ENCODE data around the gene IRAG1.

The IRAG1 gene, protein sequence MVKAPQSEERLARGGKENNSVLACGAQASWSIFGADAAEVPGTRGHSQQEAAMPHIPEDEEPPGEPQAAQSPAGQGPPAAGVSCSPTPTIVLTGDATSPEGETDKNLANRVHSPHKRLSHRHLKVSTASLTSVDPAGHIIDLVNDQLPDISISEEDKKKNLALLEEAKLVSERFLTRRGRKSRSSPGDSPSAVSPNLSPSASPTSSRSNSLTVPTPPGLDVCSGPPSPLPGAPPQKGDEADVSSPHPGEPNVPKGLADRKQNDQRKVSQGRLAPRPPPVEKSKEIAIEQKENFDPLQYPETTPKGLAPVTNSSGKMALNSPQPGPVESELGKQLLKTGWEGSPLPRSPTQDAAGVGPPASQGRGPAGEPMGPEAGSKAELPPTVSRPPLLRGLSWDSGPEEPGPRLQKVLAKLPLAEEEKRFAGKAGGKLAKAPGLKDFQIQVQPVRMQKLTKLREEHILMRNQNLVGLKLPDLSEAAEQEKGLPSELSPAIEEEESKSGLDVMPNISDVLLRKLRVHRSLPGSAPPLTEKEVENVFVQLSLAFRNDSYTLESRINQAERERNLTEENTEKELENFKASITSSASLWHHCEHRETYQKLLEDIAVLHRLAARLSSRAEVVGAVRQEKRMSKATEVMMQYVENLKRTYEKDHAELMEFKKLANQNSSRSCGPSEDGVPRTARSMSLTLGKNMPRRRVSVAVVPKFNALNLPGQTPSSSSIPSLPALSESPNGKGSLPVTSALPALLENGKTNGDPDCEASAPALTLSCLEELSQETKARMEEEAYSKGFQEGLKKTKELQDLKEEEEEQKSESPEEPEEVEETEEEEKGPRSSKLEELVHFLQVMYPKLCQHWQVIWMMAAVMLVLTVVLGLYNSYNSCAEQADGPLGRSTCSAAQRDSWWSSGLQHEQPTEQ

DNA sequence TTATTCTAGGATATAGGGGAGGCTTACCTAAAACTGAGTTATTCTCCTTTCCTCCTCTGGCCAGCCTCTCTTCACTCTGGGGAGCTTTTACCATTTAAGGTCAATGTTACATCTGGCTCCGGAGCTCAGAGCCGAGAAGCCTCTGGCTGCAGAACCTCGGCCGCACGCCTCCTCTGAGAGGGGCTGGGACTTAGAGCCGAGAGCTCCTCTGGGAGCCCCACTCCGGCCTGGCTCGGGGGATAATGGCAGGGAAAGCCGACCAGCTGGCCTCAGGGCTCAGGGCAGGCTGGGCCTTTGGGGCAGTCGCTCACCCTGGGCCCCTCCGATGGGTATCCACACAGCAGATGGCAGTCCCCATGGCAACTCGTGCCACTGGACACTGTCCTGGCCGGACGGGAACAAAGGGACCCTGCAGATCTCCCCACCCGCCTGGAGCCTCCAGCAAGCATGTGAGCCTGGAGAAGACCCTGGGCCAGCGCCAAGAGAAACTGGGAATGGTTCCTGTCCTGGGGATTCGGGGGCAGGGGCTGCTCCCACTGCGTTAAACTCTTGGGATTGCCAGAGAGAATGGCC, at the start of gene IRAG1:
TSS of gene IRAG1 (minus strand) at position 247 of the 573 bp plus-strand sequence. CDS start at position 94, 153 bp downstream.
- TF ChIP-seq, protein P1, sequence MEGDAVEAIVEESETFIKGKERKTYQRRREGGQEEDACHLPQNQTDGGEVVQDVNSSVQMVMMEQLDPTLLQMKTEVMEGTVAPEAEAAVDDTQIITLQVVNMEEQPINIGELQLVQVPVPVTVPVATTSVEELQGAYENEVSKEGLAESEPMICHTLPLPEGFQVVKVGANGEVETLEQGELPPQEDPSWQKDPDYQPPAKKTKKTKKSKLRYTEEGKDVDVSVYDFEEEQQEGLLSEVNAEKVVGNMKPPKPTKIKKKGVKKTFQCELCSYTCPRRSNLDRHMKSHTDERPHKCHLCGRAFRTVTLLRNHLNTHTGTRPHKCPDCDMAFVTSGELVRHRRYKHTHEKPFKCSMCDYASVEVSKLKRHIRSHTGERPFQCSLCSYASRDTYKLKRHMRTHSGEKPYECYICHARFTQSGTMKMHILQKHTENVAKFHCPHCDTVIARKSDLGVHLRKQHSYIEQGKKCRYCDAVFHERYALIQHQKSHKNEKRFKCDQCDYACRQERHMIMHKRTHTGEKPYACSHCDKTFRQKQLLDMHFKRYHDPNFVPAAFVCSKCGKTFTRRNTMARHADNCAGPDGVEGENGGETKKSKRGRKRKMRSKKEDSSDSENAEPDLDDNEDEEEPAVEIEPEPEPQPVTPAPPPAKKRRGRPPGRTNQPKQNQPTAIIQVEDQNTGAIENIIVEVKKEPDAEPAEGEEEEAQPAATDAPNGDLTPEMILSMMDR (IDR thresholded peaks at IDR 0.05; ENCODE audit: insufficient read depth, low read length, poor library complexity, severe bottlenecking) = no peak
- TF ChIP-seq EZH2phosphoT487 (conservative IDR thresholded peaks at IDR 0.05; ENCODE audit: low read length) = no peak
- H3K9me2 ChIP-seq (replicated peaks; ENCODE audit: insufficient read depth, low read length) = no peaks in the 10 kb centered on the region
- H3K9ac ChIP-seq (ENCODE audit: low read length) = no peak within 1 kb of the TSS
- no peaks in the 10 kb centered on the region for H3K79me2 ChIP-seq (ENCODE audit: insufficient read depth, low read length)
- H3K27me3 ChIP-seq (ENCODE audit: low read length) = no peaks in the 10 kb centered on the region
- H3K27ac ChIP-seq (ENCODE audit: low read depth, low read length) = no peak within 1 kb of the TSS
- H3K36me3 ChIP-seq (ENCODE audit: low read length) = no peaks in the 10 kb centered on the region
- no peaks in the 10 kb centered on the region for H3F3A ChIP-seq (ENCODE audit: insufficient read depth)
- H3K4me2 ChIP-seq (ENCODE audit: low read depth, low read length, poor library complexity, severe bottlenecking) = no peak within 1 kb of the TSS
- H2AFZ ChIP-seq (ENCODE audit: low read depth, low read length, severe bottlenecking) = no peak within 1 kb of the TSS
- H3K4me3 ChIP-seq (ENCODE audit: insufficient read depth, low read length, poor library complexity, severe bottlenecking) = no peak within 1 kb of the TSS
- H3K9me3 ChIP-seq (ENCODE audit: insufficient read depth, low read length) = no peaks in the 10 kb centered on the region
- H4K20me1 ChIP-seq (ENCODE audit: low read depth, low read length) = no peaks in the 10 kb centered on the region

DNA sequence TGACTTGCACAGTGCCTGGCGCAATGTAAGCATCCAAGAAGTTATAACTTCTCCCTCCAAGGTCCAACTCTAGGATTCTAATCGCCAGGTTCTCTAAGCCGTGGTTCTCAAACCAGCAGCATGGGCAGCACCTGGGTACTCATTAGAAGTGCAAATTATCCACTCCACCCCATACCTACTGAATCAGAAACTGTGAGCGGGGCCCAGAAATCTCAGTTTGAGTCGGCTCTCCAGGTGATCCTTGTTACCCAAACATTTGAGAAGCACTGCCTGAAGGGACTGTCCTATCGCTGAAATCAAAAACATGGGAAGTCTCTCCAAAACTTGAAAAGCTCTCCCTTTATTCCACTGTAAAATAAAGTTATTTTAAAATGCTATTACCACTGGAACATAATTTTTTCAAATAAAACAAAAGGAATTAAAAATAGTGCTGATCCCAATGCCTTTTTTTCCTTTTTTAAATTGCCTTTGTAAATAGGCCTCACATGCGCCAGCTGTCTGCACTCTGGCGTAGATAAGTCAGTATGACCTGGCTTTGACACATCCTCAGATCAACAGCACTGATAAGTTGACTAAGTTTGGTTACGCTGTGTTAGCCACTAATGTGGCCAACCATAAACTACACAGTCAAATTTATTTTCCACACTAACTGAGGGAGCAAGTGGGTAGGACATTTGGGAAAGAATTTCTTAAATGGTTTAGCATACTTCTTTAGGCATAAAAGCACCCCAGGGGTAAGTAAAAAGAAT, 49.1 kb upstream of the IRAG1 start:
- Histone ChIP-seq H3K4me2 (ENCODE audit: low read depth, low read length, poor library complexity, severe bottlenecking) (no peak overlapping the region), H3K9me3 (ENCODE audit: insufficient read depth, low read length) (no peaks in the 10 kb centered on the region), H3K9ac (ENCODE audit: low read length) (no peak overlapping the region), H3K79me2 (ENCODE audit: insufficient read depth, low read length) (no peaks in the 10 kb centered on the region), H4K20me1 (ENCODE audit: low read depth, low read length) (no peaks in the 10 kb centered on the region), H3K27ac (ENCODE audit: low read depth, low read length) (no peak overlapping the region), H3K9me2 (replicated peaks; ENCODE audit: insufficient read depth, low read length) (no peaks in the 10 kb centered on the region), H2AFZ (ENCODE audit: low read depth, low read length, severe bottlenecking) (no peak overlapping the region), H3K36me3 (ENCODE audit: low read length) (no peaks in the 10 kb centered on the region), H3K4me3 (ENCODE audit: insufficient read depth, low read length, poor library complexity, severe bottlenecking) (no peak overlapping the region), H3F3A (ENCODE audit: insufficient read depth) (no peaks in the 10 kb centered on the region), H3K27me3 (ENCODE audit: low read length) (no peaks in the 10 kb centered on the region)
- TF ChIP-seq, protein P1 (IDR thresholded peaks at IDR 0.05; ENCODE audit: insufficient read depth, low read length, poor library complexity, severe bottlenecking) = no peak
- no peak for TF ChIP-seq EZH2phosphoT487 (conservative IDR thresholded peaks at IDR 0.05; ENCODE audit: low read length)
